Esophagus muscularis mucosa (tissue), 3 donors: ENCODE results near the gene KRT13.

ENCODE experiments used
- CTCF ChIP-seq, 3 experiments: fragments of 200-600 bp in 2 of 3; fragments of 450-650 bp in 1 of 3; sonication (generic) in 2 of 3; IDR thresholded peaks; one replicate each; pipeline ENCODE4 v1.5.1; 2017 to 2019; ENCODE audit warnings: antibody characterized with exemption in 3 of 3, mild to moderate bottlenecking in 2 of 3, moderate library complexity in 1 of 3
- POLR2AphosphoS5 ChIP-seq, 2 donors: sonication (generic); formaldehyde crosslinking; IDR thresholded peaks; one replicate each; pipeline ENCODE4 v1.6.1; 2017; ENCODE audit warnings: antibody characterized with exemption in 2 of 2

GRCh38 chr17:41483531-41483930 is 21.9 kb downstream of the KRT13 start:
- no peak for TF ChIP-seq POLR2AphosphoS5 (IDR thresholded peaks at IDR 0.05)
- no peak for TF ChIP-seq CTCF (IDR thresholded peaks at IDR 0.05)
